ENCODE measurements around the gene GLI2. TPM values are rescaled to one million over a fixed set of nuclear protein-coding genes. Genes with fewer than 3 reads are reported as not detected.

Gene GLI2
- total RNA-seq, 3 donors from 2014 or later: 0.28 to 0.30 TPM; not detected in 1

DNA sequence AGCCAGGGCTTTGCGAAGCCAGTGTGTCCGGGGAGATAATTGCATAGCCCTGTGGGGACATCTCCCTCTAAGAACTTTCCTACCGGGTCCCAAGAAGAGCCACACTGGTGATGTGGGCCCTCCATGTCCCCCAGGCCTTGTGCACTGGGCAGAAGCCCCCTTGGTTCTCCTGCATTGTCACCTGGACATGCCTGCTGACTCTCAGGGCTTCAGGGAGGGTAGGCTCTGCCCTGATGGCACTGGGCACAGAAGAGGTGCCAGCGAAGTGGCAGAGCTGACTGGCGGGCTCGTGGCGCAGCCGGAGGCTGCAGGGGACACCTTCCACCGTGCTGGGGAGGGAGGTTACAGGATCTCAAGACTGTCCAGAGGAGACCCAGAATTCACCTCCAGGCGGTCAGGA lies 28.3 kb downstream of the GLI2 start:
- no peak for ATAC-seq
- no peaks in the 10 kb centered on the region for H3K36me3 Mint-ChIP-seq (ENCODE audit: insufficient read depth)
- no peak for DNase-seq

GRCh38 chr2:120764492-120764891 lies 28.8 kb downstream of the GLI2 start:
- ATAC-seq: no peak
- Mint-ChIP-seq H3K27me3 (ENCODE audit: low read depth) (peaks cover 8% of the 10 kb centered on the region), H3K4me1 (ENCODE audit: low read depth) (no peaks in the 10 kb centered on the region), H3K36me3 (ENCODE audit: insufficient read depth) (no peaks in the 10 kb centered on the region), H3K4me3 (no peak overlapping the region), H3K9me3 (no peaks in the 10 kb centered on the region)
- no peak for DNase-seq

More for the DNA sequence above, 28.3 kb downstream of the GLI2 start:
- Mint-ChIP-seq H3K4me1 (ENCODE audit: low read depth) (no peaks in the 10 kb centered on the region), H3K4me3 (no peak overlapping the region), H3K9me3 (no peaks in the 10 kb centered on the region), H3K27me3 (ENCODE audit: low read depth) (peaks cover 9% of the 10 kb centered on the region)

DNA sequence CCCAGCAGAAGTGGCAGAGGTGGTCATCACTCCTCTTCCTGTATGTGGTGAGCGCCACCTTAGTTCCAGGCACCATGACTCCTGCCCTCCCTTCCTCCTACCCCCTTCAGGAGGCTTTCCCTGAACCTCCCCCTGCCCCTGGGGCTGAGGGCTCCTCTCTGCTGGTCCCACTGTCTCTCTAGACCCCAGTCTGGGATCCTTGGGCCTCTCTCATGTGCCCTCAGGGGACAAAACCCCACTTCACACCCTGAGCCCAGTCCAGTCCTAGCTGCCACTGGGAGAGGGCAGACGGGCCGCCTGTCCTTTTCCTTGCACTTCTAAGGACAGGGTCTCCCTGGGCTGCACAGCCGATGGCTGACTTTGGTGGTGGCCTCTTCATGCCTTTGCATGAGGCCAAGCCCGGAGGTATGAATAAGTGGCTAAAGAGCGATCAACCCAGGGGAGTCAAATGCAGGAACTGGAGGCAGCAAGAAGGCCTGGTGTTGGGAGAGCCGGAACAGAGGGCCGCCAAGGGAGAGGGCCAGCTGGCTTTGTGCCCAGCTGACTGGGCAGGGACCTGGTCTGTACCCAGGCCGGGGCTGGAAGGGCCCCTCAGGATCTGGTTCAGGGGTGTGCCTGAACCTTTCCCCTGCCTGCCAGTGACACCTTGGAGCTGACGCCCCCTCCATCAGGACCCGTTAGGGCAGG lies 29.5 kb downstream of the GLI2 start:
- H3K4me3 Mint-ChIP-seq: no peak overlapping the region
- H3K36me3 Mint-ChIP-seq (ENCODE audit: insufficient read depth): no peaks in the 10 kb centered on the region
- DNase-seq (no peak), ATAC-seq (no peak)
- H3K4me1 Mint-ChIP-seq (ENCODE audit: low read depth): no peaks in the 10 kb centered on the region
- no peaks in the 10 kb centered on the region for H3K9me3 Mint-ChIP-seq
- peaks cover 6% of the 10 kb centered on the region for H3K27me3 Mint-ChIP-seq (ENCODE audit: low read depth)

DNA sequence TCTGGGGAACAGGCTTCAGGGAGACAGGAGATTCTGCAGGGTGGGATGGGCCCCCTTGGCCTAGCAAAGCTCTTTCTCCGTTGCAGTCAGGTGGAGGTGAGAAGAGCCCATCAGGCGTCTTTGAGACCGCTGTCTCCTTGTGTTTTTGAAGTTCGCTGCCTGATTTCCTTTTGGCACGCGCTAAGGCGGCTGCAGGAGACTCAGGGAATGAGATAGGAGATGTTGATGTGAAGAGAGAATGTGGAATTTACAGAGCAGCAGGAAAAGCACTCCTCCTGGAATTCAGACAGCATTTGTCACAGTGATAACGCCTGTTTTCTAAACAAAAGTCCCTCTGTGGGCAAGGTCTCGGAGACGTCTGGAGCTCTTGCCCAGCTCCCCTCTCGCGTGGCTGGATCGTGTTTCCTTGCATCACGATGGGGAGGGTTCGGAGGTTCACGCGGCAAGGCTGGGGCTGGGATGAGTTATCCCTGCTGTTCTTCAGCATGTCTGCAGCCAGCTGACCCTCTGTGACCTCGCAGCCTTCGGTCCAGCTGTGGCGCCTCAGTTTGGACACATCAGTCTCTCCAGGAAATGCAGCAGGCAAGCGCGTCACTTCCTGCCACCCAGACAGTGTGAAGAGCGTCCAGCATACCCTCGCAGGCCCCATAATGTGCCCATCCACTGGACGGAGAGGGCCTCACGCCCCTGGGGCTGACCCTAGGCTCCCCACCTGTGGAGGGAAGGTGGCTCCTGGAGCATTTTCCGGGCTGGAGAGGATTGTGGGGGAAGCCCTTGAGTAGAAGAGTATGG lies 30.2 kb downstream of the GLI2 start:
- Mint-ChIP-seq H3K4me3 (no peak overlapping the region), H3K36me3 (ENCODE audit: insufficient read depth) (no peaks in the 10 kb centered on the region), H3K4me1 (ENCODE audit: low read depth) (no peaks in the 10 kb centered on the region), H3K9me3 (no peaks in the 10 kb centered on the region), H3K27me3 (ENCODE audit: low read depth) (no peaks in the 10 kb centered on the region)
- DNase-seq: no peak
- no peak for ATAC-seq

DNA sequence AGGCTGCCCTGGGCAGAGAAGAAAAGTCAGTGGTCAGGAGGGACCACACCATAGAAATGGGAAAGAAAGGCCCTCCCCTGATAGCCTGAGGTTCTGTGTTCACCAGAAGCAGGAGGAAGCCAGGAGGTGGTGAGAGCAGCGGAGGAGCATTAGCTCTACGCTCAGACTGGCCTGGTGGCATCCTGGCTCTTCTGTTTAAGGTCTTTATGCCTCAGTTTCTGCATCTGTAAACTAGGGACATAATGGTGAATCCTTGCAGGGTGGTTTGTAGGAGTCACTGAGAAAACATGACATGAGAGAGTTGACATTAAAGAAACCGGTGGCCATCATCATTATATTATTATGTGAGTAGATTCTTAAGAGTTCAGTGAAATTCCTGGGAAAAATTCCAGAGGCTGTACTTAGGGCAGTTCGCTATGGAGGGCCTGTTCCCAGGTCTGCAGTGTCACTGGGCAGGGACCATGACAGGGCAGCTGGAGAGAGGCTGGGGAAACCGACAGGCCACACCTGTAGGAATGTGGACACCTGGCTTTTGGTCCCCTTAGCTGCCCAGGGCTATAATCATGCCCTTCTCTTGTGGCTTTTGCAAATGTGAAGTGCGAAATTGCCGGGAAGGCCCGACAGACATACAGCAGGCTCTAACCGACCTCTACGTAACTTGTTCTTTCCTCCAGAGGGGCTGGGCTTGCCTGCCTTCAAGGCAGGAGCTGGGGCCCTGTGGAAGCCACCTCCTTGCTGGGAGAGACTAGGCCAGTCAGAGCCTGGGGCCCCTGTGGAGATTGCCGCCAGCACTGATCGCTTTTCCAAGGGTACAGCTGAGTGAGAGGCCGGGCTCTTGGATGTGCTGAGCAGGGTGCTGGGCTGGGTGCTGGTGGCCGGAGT lies 31.0 kb downstream of the GLI2 start:
- no peak for DNase-seq
- Mint-ChIP-seq H3K27me3 (ENCODE audit: low read depth) (no peaks in the 10 kb centered on the region), H3K9me3 (no peaks in the 10 kb centered on the region), H3K4me1 (ENCODE audit: low read depth) (no peaks in the 10 kb centered on the region), H3K4me3 (no peak overlapping the region), H3K36me3 (ENCODE audit: insufficient read depth) (no peaks in the 10 kb centered on the region)
- no peak for ATAC-seq

DNA sequence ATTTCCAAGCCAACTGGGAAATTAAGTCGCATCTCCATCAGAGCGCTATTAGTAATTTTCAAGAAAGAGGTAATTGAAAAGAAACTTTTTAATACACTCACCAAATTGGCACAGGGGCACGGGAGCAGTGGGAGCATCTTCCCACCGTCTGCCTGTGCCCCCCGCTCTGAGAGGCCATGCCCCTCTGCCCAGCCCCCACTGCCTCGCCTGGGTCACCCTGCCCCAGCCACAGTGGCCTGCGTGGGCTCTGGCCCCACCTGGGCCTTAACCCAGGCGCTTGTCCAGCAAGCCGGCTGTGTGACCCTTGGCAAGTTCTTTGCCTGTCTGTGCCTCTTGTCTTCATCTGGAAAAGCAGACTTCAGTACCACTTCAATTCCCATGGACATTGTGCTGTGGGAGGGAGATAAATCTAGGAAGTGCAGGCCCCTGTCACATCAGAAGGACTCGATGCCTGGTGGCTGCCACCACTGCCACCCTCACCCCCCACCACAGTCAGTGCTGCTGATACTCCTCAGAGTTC lies 31.9 kb downstream of the GLI2 start:
- no peak for ATAC-seq
- no peaks in the 10 kb centered on the region for H3K4me1 Mint-ChIP-seq (ENCODE audit: low read depth)
- no peak for DNase-seq
- H3K36me3 Mint-ChIP-seq (ENCODE audit: insufficient read depth): no peaks in the 10 kb centered on the region
- H3K4me3 Mint-ChIP-seq: no peak overlapping the region
- no peaks in the 10 kb centered on the region for H3K9me3 Mint-ChIP-seq
- no peaks in the 10 kb centered on the region for H3K27me3 Mint-ChIP-seq (ENCODE audit: low read depth)

GRCh38 chr2:120768112-120769048 lies 32.7 kb downstream of the GLI2 start:
- ATAC-seq (no peak), DNase-seq (no peak)
- no peaks in the 10 kb centered on the region for H3K9me3 Mint-ChIP-seq
- H3K4me3 Mint-ChIP-seq: no peak overlapping the region
- H3K27me3 Mint-ChIP-seq (ENCODE audit: low read depth): no peaks in the 10 kb centered on the region
- no peaks in the 10 kb centered on the region for H3K36me3 Mint-ChIP-seq (ENCODE audit: insufficient read depth)
- no peaks in the 10 kb centered on the region for H3K4me1 Mint-ChIP-seq (ENCODE audit: low read depth)

DNA sequence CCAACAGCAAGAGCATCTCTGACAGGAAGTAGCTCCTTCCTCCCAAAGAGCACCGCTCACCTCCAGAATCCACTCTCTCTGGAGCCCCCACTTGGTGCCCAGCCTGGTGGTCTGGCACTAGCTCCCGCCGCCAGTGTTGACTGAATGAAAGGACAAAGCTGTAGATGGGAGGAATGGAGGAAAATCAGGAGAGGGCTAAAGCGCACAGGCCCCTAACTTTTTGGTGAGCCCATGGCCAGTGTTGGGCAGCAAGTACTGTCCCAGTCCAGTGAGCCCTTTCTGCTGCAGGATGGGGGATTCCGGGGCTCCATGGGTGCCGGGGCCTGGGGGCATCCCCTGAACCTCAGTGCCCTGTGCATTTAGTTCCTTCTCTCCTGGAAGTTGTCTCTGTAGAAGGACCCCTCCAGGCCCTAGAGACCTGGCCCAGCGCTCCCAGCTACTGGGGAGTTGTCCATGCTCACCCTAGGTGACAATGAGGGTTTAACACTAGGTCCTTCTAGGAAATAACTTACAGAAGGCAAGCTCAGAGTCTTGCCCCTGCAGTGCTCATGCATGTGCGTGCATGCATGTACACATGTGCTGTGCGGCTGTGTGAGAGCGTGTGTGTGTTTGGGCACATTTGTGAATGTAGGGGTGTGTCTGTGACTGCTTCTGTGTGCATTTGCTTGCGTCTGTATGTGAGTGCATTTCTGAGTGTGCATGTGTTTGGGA lies 33.6 kb downstream of the GLI2 start:
- peak in 1 of 2 donors; percentile 7 for ATAC-seq
- no peaks in the 10 kb centered on the region for H3K27me3 Mint-ChIP-seq (ENCODE audit: low read depth)
- no peak for DNase-seq
- no peaks in the 10 kb centered on the region for H3K9me3 Mint-ChIP-seq
- no peaks in the 10 kb centered on the region for H3K36me3 Mint-ChIP-seq (ENCODE audit: insufficient read depth)
- H3K4me1 Mint-ChIP-seq (ENCODE audit: low read depth): no peaks in the 10 kb centered on the region
- H3K4me3 Mint-ChIP-seq: no peak overlapping the region

GRCh38 chr2:120769787-120770120 lies 34.1 kb downstream of the GLI2 start:
- Mint-ChIP-seq H3K4me1 (ENCODE audit: low read depth) (no peaks in the 10 kb centered on the region), H3K27me3 (ENCODE audit: low read depth) (no peaks in the 10 kb centered on the region), H3K4me3 (no peak overlapping the region), H3K9me3 (no peaks in the 10 kb centered on the region), H3K36me3 (ENCODE audit: insufficient read depth) (no peaks in the 10 kb centered on the region)
- ATAC-seq (no peak), DNase-seq (no peak)

DNA sequence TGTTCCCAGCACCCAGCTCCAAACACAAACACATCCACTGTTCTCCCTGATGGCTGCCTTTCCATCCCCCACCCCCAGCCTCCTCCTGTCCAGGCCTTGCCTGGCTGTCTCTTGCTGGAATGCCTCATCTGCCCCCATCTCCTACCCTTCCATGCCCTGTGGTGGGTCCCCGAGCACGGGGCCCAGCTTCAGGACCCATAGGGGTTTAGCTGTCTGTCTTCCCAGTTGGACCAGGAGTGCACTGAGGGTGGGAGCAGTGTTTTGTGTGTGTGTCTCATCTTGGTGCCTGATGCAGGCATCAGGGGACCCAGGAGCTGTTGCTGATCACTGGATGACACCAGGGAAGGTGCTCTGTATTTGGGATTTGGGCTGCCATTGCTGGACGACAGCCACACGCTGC lies 34.5 kb downstream of the GLI2 start:
- H3K4me1 Mint-ChIP-seq (ENCODE audit: low read depth): no peaks in the 10 kb centered on the region
- no peak for ATAC-seq
- DNase-seq: no peak
- H3K9me3 Mint-ChIP-seq: no peaks in the 10 kb centered on the region
- no peaks in the 10 kb centered on the region for H3K36me3 Mint-ChIP-seq (ENCODE audit: insufficient read depth)
- H3K27me3 Mint-ChIP-seq (ENCODE audit: low read depth): no peaks in the 10 kb centered on the region
- H3K4me3 Mint-ChIP-seq: no peak overlapping the region

DNA sequence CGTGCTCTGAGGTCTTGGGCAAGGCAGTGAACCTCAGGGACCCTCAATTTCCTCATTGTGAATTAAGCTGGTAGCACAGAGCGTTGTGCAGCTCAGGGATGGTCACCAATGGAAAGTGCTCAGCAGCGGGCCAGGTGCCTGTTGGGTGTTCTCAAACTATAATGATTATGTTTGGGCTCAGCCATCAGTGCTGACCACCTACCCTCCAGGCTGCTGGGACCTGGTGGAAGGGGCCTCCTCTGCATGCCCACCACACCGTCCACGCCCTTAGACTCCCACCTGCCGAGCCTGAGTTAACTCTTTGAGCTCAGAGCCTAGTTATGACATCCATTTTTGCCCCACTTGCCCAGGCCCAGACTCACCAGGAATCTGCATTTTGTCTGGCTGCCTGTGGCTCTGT lies 35.0 kb downstream of the GLI2 start:
- Mint-ChIP-seq H3K9me3 (no peaks in the 10 kb centered on the region), H3K4me3 (no peak overlapping the region), H3K27me3 (ENCODE audit: low read depth) (no peaks in the 10 kb centered on the region), H3K4me1 (ENCODE audit: low read depth) (no peaks in the 10 kb centered on the region), H3K36me3 (ENCODE audit: insufficient read depth) (no peaks in the 10 kb centered on the region)
- ATAC-seq (no peak), DNase-seq (no peak)

DNA sequence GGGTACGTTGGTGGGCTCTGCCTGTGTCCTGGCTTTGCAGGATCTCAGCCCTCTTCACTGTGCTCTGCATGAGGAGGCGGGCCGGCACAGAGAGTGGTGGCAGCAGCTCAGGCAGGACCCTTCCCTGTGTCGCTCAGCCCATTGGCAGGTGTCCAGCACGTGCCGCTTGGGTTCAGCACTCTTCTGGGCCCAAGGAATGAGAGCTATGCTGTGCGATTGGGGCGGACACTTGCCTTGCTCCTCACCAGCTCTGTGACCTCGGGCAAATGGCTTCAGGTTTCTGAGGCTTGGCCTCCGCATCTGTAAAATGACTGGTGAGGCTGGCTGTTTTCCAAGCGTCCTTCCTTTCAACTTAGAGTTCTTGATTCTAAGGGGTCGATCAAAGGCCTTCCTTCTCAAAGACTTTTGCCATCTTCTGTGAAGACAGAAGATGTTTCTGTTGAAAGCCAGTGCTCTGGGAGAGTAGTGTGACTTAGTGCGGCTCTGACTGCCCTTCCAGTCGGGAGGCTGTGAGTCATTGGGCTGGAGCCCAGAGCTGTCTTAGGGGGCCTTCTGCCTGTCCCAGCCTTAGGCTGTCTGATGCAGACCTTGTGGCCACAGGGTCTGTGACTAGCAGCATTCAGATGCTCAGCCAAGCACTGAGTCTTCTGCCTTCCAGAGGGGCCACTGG lies 35.6 kb downstream of the GLI2 start:
- no peak for DNase-seq
- no peaks in the 10 kb centered on the region for H3K9me3 Mint-ChIP-seq
- H3K36me3 Mint-ChIP-seq (ENCODE audit: insufficient read depth): no peaks in the 10 kb centered on the region
- no peaks in the 10 kb centered on the region for H3K4me1 Mint-ChIP-seq (ENCODE audit: low read depth)
- no peaks in the 10 kb centered on the region for H3K27me3 Mint-ChIP-seq (ENCODE audit: low read depth)
- ATAC-seq: no peak
- H3K4me3 Mint-ChIP-seq: no peak overlapping the region

GRCh38 chr2:120771781-120772208 lies 36.1 kb downstream of the GLI2 start:
- no peaks in the 10 kb centered on the region for H3K9me3 Mint-ChIP-seq
- ATAC-seq (no peak), DNase-seq (no peak)
- H3K4me1 Mint-ChIP-seq (ENCODE audit: low read depth): no peaks in the 10 kb centered on the region
- no peaks in the 10 kb centered on the region for H3K36me3 Mint-ChIP-seq (ENCODE audit: insufficient read depth)
- no peak overlapping the region for H3K4me3 Mint-ChIP-seq
- no peaks in the 10 kb centered on the region for H3K27me3 Mint-ChIP-seq (ENCODE audit: low read depth)

All from activated T-cell treated with anti-CD3 and anti-CD28 coated beads, Interleukin-2, amount 50 U/mL, for 4 hours (primary cell).